DMS79 (cell line): ENCODE measurements around the gene TOP2B.

Source experiments
- DNase-seq: peaks from one replicate; lab custom pipeline; 2025; lab: John Stamatoyannopoulos, UW

Gene TOP2B

DNA sequence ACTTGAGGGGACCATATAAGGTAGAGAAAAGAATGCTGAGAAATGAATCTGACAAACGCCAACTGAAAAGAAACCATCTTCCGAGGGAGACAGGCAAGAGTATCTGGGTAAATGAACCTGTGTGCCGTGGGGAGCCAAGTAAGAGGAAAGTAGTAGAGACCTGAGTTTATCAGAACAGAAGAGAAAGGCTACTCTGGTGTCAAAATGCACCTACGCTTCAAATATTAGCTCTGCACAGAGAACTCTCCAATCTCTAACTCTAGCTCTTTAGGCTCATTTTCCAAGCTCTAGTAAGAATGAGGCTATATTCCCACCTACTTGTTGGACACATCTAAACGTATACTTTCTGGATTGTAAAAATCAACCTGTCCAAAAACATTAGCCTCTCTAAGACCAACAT, 53.5 kb downstream of the TOP2B start:
- DNase-seq = no peak

GRCh38 chr3:25610779-25611178, 53.9 kb downstream of the TOP2B start:
- DNase-seq = no peak

DNA sequence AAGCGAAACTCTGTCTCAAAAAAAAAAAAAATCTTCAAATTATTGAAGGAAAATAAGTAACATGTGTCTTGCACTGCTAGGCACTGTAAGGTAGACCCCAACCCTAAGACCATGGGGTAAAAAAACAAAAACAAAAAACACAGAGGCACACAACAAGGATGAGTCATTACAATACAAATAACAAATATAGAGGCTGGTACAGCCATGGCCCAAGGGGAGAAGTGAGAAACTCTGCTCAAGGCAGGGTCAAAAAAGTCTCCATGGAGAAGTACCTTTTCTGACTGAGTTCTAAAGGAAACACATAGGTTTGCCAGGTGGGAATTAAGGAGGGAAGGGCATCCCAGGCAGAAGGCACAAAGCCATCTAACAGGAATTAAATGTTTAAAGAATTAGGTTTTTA, 54.5 kb downstream of the TOP2B start:
- DNase-seq = no peak

- no peak for DNase-seq
Observed at GRCh38 chr3:25604107-25604805, 60.5 kb downstream of the TOP2B start.

GRCh38 chr3:25603703-25604102, 61.0 kb downstream of the TOP2B start:
- no peak for DNase-seq

DNA sequence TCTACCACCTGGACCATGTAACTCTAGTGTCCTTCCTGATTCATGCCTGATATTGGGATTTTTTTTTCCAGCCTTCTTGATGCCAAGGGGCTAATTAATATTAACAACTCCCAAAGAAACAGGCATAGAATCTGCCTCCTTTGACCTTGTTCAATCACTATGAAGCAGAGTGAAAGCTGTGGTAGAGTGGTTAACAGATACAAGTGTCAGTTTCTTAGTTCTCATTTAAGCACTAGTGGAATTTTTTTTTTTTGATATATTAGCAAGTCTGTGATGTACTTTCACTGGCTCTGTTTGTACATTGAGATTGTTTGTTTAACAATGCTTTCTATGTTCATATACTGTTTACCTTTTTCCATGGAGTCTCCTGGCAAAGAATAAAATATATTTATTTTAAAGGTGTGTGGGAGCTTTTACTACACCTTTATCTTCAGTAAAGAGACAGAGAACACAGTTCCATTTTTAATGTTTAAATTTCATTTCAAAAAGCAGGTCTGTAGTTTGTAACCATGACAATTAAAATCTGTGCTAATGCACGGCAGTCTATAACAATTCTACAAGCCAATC, 67.1 kb downstream of the TOP2B start:
- DNase-seq = no peak

- DNase-seq = no peak
Observed at GRCh38 chr3:25594007-25594502, 70.7 kb downstream of the TOP2B start.

DNA sequence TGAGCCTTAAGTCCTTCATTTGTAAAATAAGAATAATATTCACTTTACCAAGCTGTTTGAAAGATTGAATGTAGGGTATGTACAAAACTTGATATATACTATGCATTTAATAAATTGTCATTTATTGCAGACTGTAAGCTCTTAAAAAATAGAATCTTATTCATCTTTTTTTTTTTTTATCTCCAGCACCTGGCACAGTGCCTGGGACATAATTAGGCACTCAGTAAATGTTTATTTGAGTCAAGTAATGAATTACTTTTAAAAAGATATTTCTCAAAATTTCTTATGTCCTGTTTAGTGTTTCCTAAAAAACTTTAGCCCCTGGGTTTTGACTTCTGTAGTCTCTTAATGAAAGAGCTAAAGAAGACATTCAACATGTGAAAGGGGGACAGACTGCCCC, 71.7 kb downstream of the TOP2B start:
- DNase-seq = no peak

DNA sequence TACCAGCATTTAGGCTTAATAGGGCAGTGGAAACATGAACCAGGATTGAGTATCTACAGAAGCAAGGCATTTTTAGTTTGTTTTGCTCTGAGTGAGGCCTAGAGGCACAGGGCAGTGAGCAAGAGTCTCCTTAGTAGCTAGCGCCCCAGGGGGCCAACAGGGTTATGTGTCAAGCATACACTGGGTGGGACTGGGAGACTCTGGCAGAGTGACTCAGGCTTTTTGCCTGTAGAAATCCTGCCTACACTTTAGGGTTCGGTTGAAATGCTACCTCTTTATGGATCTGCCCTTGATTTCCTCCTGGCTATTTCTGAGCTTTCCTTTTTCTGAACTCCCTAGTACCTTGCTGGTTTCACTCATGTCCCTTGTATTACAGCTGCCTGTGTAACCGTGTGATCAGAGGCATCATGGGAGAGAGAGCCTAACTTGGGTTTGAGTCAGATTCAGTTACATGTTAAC, 72.2 kb downstream of the TOP2B start:
- no peak for DNase-seq

GRCh38 chr3:25589783-25590258, 74.9 kb downstream of the TOP2B start:
- no peak for DNase-seq

DNA sequence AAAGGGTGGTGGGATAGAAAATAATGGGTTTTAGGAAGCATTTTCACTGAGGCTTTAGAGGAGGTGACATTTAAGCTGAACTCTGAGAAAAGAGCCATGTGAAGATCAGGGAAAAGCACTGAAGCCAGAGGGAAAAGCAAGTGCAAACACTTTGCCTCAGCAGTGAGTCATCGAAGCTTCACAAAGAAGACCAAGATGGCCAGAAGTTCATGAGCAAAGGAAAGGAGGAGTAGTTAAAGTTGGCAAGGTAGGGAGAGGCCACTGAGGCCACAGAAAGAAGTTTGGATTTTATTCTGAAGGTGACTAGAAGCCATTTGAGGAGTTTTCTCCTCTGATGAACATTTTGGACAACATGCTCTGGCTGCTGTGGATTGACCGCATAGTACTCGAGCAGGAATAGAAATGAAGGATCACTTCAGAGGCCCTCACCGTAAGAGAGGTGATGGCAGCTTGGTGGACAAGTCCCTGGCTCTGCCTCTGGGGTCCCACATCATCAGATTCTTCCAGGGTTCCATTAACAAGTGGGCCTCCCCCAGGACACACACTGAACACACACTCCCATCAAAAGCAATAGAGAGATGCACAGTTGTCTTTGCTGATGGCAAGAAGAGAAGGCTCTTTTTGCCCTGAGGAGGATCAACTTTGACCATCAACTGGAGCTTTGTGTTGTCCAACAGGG, 75.5 kb downstream of the TOP2B start:
- DNase-seq = no peak

DNA sequence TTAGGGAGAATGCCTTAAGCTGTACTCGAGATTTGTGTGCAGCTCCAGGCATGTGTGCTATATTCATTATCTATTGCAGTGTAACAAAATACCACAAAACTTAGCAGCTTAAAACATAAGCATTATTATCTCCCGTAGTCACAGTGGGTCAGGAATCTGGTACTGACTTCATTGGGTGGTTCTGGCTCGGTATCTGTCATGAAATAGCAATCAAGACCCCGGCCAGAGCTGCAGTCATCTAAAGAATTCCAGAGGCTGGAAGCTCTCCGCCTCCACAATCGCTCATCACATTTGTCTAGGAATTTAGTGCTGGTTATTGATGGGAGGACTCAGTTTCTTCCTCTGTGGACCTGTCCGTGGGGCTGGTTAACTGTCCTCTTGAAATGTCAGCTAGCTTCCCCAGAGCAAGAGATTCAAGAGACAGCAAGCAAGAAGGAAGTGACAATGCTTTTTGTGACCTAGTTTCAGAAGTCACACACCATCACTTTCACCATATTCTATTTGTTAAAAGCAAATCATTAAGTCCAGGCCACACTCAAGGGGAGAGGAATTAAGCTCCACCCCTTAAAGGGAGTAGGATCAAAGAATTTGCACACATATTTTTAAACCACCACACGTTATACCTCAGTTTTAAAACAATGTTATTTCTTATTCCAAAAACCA, 76.1 kb downstream of the TOP2B start:
- no peak for DNase-seq

- no peak for DNase-seq
Observed at GRCh38 chr3:25587975-25588374, 76.7 kb downstream of the TOP2B start.

- DNase-seq = no peak
Observed at GRCh38 chr3:25587526-25587925, 77.2 kb downstream of the TOP2B start.

DNA sequence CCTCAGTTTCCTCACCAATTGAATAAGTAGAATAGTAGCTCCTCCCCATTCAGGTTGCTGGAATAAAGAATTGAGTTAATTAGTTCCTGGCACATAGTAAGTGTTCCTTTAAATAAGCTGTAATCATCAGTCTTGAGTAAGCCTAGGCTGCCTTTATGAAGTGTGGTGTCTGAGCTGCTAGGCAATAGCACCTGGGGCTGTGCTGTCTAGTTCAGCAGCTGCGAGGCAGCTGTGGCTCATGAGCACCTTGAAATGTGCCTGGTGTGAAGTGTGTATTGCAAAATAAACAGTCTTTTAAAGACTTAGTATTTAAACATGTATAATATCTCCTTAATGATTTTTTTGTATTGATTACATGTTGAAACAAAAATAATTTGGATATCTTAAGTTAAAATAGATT, 77.6 kb downstream of the TOP2B start:
- DNase-seq = no peak

- DNase-seq = no peak
Observed at GRCh38 chr3:25586553-25586952, 78.2 kb downstream of the TOP2B start.

GRCh38 chr3:25586167-25586505, 78.6 kb downstream of the TOP2B start:
- DNase-seq = no peak

GRCh38 chr3:25585361-25586166, 79.1 kb downstream of the TOP2B start:
- no peak for DNase-seq

DNA sequence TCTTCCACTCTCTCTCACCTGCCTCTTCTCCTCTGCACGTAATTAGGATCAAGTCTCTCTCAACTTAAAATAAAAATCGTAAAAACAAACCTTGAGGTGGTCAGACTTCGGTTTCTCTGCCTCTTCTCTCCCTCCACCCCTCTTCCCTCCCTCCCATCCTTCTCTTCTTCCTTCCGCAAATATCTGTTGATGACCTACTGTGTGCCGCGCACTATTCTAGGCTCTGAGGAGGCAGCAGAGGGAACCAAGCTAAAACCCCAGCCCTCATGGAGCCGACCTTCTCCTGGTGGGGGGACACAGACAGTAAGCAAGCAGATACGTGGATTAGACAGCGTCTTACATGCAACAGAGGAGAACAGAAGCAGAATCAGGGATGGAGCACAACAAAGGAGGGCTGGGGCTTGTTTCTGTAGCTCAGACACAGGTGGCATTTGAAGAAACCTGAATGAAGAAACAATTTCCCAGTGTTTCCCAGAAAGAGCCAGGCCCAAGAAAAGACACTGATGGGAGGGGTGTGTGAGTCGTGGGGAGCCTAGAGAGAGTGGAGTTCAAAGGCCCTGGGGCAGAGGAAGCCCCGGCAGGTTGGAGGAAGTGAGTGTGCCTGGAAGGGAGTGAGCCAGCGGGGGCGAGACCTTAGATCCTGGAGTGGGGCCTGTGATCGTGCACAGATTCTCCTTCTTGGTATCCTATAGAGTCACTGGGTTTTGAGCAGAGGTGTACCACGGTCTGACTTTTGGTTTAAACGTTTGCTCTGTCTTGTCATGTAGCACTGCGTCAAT, 80.5 kb downstream of the TOP2B start:
- no peak for DNase-seq

GRCh38 chr3:25583343-25583742, 81.4 kb downstream of the TOP2B start:
- no peak for DNase-seq

- no peak for DNase-seq
Observed at GRCh38 chr3:25582242-25582641, 82.5 kb downstream of the TOP2B start.
